Measurements from ENCODE around the gene SHLD2. TPM values are rescaled to one million over a fixed set of nuclear protein-coding genes. Genes with fewer than 3 reads are reported as not detected.
"Not testable (repeated sequence)": the region's sequence is repeated elsewhere in the genome, so short reads cannot be mapped to it uniquely, and the experiment has no call there.

The SHLD2 gene
- total RNA-seq, 1 experiment from 2014 or later: 45.2 TPM

DNA sequence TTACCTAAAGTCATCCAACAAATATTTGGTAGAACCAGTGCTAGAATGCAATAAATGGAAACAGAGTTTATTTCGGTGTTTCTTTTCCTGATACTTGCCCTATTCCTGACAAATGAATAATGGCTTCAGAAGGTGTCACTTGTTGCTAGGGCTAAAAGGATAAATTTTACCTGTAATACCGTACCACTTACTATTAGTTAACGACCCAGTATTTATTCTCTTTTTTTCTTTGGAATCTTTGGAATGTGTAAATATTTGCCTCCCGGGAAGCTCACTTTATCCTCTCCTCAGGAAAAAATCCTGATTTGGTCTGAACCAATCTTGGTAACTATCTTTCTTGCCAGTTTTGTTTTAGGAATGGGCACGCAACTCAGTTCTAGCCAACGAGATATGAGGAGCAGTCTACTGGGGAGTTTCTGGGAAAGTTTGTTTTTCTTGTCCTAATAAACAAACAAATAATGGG, 144.4 kb downstream of the SHLD2 start:
- BruUV-seq (replicated peaks); DNase-seq (ENCODE audit: low read depth, low spot score); in situ Hi-C loops (cut with HindIII; ENCODE audit: low pct_unique_long_range_greater_than_20kb, low sequenced_read_pairs); H3K36me3 ChIP-seq (ENCODE audit: control insufficient read depth, insufficient read depth, low read length); H3K4me1 ChIP-seq (ENCODE audit: control insufficient read depth, insufficient read depth, low read length); intact Hi-C loops (cut with micrococcal nuclease; ENCODE audit: unreplicated experiment); H3K27ac ChIP-seq (ENCODE audit: low read length); H3K27me3 ChIP-seq (ENCODE audit: control insufficient read depth, insufficient read depth, low read length); CTCF ChIA-PET; H3K4me3 ChIP-seq (ENCODE audit: low read depth in 2 of 2, low read length in 2 of 2); H3K9me3 ChIP-seq (ENCODE audit: control insufficient read depth, insufficient read depth, low read depth, low read length); POLR2A ChIA-PET: not testable (repeated sequence)
- peak; percentile 42; the same call in 1 of the 2 replicates for ATAC-seq

Other genes starting within 250 kb of the SHLD2 start
- gene MMRN2, start 137.6 kb upstream of the SHLD2 start, total RNA-seq (2021; ENCODE audit: unreplicated experiment): 1.0 TPM
- 5.2 TPM for gene SNCG, start 136.6 kb upstream of the SHLD2 start, total RNA-seq (2021; ENCODE audit: unreplicated experiment)
- 14.8 TPM for gene ADIRF, start 126.7 kb upstream of the SHLD2 start, total RNA-seq (2021; ENCODE audit: unreplicated experiment)
- not detected for gene FAM25A, start 74.9 kb upstream of the SHLD2 start, total RNA-seq (2021; ENCODE audit: unreplicated experiment)
- gene GLUD1, start 363 bp upstream of the SHLD2 start, total RNA-seq (2021; ENCODE audit: unreplicated experiment): 138 TPM
- gene NUTM2A, start 130.2 kb downstream of the SHLD2 start, total RNA-seq (2021; ENCODE audit: unreplicated experiment): 0.21 TPM